Heart left ventricle (tissue), 16 donors: ENCODE results near the gene RNGTT. TPM values are rescaled to one million over a fixed set of nuclear protein-coding genes. Genes with fewer than 3 reads are reported as not detected.
A peak's percentile ranks its signal among the peaks of the same experiment; 100 is the strongest.

Experiments
- ATAC-seq, 4 donors: fragments of 200-7000 bp; cut with Tn5 transposase; one replicate each; pipeline ENCODE4 v1.9.1; 2020 to 2022; ENCODE audit warnings: moderate library complexity in 4 of 4, mild to moderate bottlenecking in 3 of 4, moderate number of reproducible peaks in 1 of 4
- DNase-seq, 5 donors: peaks; one replicate each; pipeline ENCODE4 v3.0.0-alpha.2; 2020
- H3K27ac ChIP-seq, 12 donors: fragments of 200-600 bp; sonication (generic) in 4 of 12; one replicate each; pipeline versions ENCODE4 v1.5.0 to v1.8.0; 2016 to 2022; ENCODE audit warnings: mild to moderate bottlenecking in 2 of 12
- H3K27me3 ChIP-seq, 9 donors: fragments of 200-600 bp; sonication (generic) in 2 of 9; one replicate each; pipeline versions ENCODE4 v1.5.1 to v1.8.0; 2016 to 2022; ENCODE audit warnings: mild to moderate bottlenecking in 3 of 9
- H3K36me3 ChIP-seq, 9 donors: fragments of 200-600 bp; sonication (generic) in 2 of 9; one replicate each; pipeline versions ENCODE4 v1.5.0 to v1.8.0; 2018 to 2022; ENCODE audit warnings: mild to moderate bottlenecking in 2 of 9
- H3K4me1 ChIP-seq, 12 donors: fragments of 200-600 bp; sonication (generic) in 4 of 12; one replicate each; pipeline versions ENCODE4 v1.5.0 to v1.8.0; 2016 to 2022; ENCODE audit warnings: mild to moderate bottlenecking in 3 of 12
- H3K4me3 ChIP-seq, 12 donors: fragments of 200-600 bp; sonication (generic) in 4 of 12; one replicate each; pipeline versions ENCODE4 v1.5.0 to v1.8.0; 2017 to 2022; ENCODE audit warnings: mild to moderate bottlenecking in 9 of 12, moderate library complexity in 4 of 12
- H3K9me3 ChIP-seq, 12 donors: fragments of 200-600 bp; sonication (generic) in 4 of 12; one replicate each; pipeline versions ENCODE4 v1.5.0 to v1.8.0; 2016 to 2022; ENCODE audit warnings: mild to moderate bottlenecking in 1 of 12
- POLR2A ChIP-seq, 2 donors: fragments of 450-650 bp; IDR thresholded peaks; one replicate each; pipeline ENCODE4 v1.6.1; 2017; ENCODE audit warnings: antibody characterized with exemption in 2 of 2, mild to moderate bottlenecking in 2 of 2, moderate library complexity in 2 of 2
- WGBS, 4 donors: extraction: QIAGEN DNeasy Blood & Tissue Kit in 2 of 4; methylation state at CpG; one replicate each; pipeline versions ENCODE4 v1.1.5 to v1.1.7; 2013 to 2018; 5-methylcytosine and 5-hydroxymethylcytosine counted together
- intact Hi-C, 10 donors: fragments of 100-400 bp; cut with DNase I; formaldehyde crosslinking; loops; one replicate each; pipeline versions ENCODE4 v1.11.1 to v1.14.2; 2022
- polyA plus RNA-seq, 2 donors: library from polyadenylated mRNA; stranded (reverse); fragments of 200-250 nt; gene quantifications; one replicate each; pipeline ENCODE4 v1.2.3, GENCODE V29; 2013
- total RNA-seq, 9 donors: library from RNA; depleted of rRNA in 2 of 9; stranded (reverse); fragments of >200 nt in 2 of 9; fragmentation: NEBNext Ultra II Directional in 3 of 9; extraction: Animal tissue kit (Norgen Biotek cat#: 25700) in 3 of 9; gene quantifications; one replicate each; pipeline versions ENCODE4 v1.1.0 to v1.2.4, GENCODE V29; 2016 to 2023
- TF ChIP-seq, protein P1 (sequence below), 12 donors: fragments of 200-600 bp; sonication (generic) in 4 of 12; IDR thresholded peaks; one replicate each; pipeline versions ENCODE4 v1.5.0 to v1.8.0; 2018 to 2022; ENCODE audit warnings: antibody characterized with exemption in 12 of 12, mild to moderate bottlenecking in 5 of 12
- donor health status: ischemic (EF 13 %, LVEDD 7.1; RV severe dilation, severe dysfunction).
- donor health status: healthy with polysubstance abuse.
- donor health status: DM: no; HTN: yes; CAD: no.
- donor health status: DM: no; HTN: no; CAD: no.
- donor health status: ischemic (EF 25% LVEDD 6.9; RV normal size, moderate dysfunction).
- donor health status: ischemic (EF 25% LVEDD 5.7; RV mildly dilated, moderate dysfunction).
- donor health status: healthy.
- donor health status: DM: yes; HTN: yes; CAD: no.
- donor health status: ischemic (EF 35%, LVEDD 5.7; RV mildly dilated, moderate dysfunction).
- donor health status: nonischemic (EF 11% LVEDD 7.7; RV severe dilation, severe dysfunction).
- donor health status: DM: yes; HTN: yes; CAD: no.
- donor health status: PGD.
- donor health status: ischemic (EF 29% LVEDD 5.4; RV normal size, mild dysfunction).
- donor health status: nonischemic (EF 23%, LVEDD 6.1; RV moderate dilation, normal function).

Gene RNGTT
- total and polyA plus RNA-seq, 11 donors = 2.6 to 11.6 (median 9.1) TPM

DNA sequence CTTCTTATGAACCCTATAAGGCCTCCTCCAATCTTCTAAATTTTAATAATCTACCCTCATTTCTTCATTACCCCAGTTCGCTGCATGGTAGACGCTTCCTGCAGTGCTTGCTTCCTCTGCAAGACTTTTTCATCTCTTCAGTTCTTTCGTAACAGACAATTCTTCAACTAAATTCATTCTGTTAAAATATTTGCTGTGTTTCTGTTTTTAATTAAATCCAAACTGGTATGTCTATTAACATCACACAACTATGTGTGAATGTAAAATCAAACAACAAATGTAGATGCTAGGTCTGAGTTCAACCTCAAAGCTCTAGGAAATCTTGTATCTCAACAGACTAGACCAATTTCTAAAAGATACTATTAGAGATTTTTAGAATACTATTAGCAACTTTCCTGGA, 199.3 kb downstream of the RNGTT start:
- no peak overlapping the region for H3K4me3 ChIP-seq
- no peak for ATAC-seq
- no peaks in the 10 kb centered on the region for H3K4me1 ChIP-seq
- WGBS, 4 donors = 96 to 99% (median 98%) methylated on average over 3 of the region's 3 CpGs
- intact Hi-C loops = no loop called here
- H3K9me3 ChIP-seq = no peaks in the 10 kb centered on the region
- no peak overlapping the region for H3K27ac ChIP-seq
- no peak for TF ChIP-seq POLR2A (IDR thresholded peaks at IDR 0.05)
- TF ChIP-seq, protein P1, sequence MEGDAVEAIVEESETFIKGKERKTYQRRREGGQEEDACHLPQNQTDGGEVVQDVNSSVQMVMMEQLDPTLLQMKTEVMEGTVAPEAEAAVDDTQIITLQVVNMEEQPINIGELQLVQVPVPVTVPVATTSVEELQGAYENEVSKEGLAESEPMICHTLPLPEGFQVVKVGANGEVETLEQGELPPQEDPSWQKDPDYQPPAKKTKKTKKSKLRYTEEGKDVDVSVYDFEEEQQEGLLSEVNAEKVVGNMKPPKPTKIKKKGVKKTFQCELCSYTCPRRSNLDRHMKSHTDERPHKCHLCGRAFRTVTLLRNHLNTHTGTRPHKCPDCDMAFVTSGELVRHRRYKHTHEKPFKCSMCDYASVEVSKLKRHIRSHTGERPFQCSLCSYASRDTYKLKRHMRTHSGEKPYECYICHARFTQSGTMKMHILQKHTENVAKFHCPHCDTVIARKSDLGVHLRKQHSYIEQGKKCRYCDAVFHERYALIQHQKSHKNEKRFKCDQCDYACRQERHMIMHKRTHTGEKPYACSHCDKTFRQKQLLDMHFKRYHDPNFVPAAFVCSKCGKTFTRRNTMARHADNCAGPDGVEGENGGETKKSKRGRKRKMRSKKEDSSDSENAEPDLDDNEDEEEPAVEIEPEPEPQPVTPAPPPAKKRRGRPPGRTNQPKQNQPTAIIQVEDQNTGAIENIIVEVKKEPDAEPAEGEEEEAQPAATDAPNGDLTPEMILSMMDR (IDR thresholded peaks at IDR 0.05) = no peak
- no peaks in the 10 kb centered on the region for H3K27me3 ChIP-seq
- H3K36me3 ChIP-seq = peaks cover 0 to 6% (median 0%) of the 10 kb centered on the region in 9 donors
- DNase-seq = no peak

DNA sequence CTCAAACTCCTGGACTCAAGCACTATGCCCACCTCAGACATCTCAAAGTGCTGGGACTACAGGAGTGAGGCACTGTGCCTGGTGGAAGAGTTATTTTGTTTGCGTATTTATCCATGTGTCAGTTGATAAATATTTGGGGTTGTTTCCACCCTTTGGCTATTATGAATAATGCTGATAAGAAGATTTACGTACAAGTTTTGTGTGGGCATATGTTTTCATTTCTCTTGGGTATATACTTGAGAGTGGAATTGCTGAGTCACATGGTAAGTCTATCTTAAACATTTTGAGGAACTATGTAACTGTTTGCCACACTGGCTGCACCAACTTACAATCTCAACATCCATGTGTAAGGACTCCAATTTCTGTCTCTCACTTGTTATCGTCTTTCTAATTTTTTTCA, 200.3 kb downstream of the RNGTT start:
- Histone ChIP-seq H3K4me3 (no peak overlapping the region), H3K9me3 (no peaks in the 10 kb centered on the region), H3K36me3 (no peaks in the 10 kb centered on the region), H3K27me3 (no peaks in the 10 kb centered on the region), H3K27ac (no peak overlapping the region), H3K4me1 (no peaks in the 10 kb centered on the region)
- ATAC-seq (no peak), DNase-seq (no peak)
- intact Hi-C loops = no loop called here
- 92 to 98% (median 96%) methylated on average over 3 of the region's 3 CpGs for WGBS, 4 donors
- no peak for TF ChIP-seq POLR2A (IDR thresholded peaks at IDR 0.05)
- TF ChIP-seq, protein P1 (IDR thresholded peaks at IDR 0.05) = no peak

DNA sequence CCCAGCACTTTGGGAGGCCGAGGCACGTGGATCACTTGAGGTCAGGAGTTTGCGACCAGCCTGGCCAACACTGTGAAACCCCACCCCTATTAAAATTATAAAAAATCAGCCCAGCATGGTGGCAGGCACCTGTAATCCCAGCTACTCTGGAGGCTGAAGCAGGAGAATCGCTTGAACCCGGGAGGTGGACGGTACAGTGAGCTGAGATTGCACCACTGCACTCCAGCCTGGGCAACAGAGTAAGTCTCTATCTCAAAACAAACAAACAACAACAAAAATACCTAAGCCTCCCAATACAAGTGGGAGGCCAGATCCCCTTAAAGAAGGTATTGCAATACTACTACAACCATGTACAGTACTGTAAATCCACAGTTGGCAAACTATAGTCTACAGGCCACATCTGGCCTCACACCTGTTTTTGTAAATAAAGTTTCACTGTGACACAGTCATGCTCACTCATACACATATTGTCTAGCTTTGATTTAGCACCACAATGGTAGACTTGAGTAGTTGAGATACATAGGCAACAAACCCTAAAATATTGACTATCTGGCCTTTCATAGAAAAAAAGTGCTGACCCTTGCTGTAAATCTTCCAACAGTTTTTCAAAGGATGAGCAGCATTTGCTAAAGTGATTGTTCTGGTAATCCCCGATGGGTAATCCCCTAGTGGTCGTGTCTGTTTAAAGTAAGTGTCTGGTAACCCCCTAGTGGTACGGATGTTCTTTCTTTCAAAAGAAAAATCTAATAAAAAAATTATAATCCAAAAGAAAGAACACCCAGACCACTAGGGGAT, 202.0 kb downstream of the RNGTT start:
- TF ChIP-seq, protein P1 (IDR thresholded peaks at IDR 0.05) = peak in 1 of 12 donors; percentile 12
- TF ChIP-seq POLR2A (IDR thresholded peaks at IDR 0.05) = no peak
- Histone ChIP-seq H3K4me3 (no peak overlapping the region), H3K27ac (no peak overlapping the region), H3K36me3 (no peaks in the 10 kb centered on the region), H3K9me3 (no peaks in the 10 kb centered on the region), H3K4me1 (no peaks in the 10 kb centered on the region), H3K27me3 (no peaks in the 10 kb centered on the region)
- ATAC-seq = no peak
- 88 to 95% (median 91%) methylated on average over 9 of the region's 9 CpGs for WGBS, 4 donors
- DNase-seq = no peak
- intact Hi-C loops = no loop called here

DNA sequence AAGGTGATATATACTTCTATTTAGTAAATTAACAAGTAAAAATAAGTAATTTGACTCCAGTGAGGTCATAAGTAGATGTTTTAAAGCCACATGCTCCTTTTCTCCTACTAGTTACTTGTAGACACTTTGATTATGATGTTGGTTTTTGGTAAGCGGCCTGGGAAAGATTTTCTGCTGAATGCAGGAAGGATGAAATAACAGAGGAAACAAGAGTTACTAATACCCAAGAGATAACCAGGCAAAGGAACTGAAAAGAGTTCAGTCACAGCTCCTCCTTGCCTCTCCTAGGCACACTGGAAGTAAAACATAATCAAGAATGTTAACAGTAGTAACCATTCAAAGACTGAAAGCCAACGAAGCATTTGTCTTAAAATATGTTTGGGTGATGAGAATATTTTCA, 203.3 kb downstream of the RNGTT start:
- no peak overlapping the region for H3K4me3 ChIP-seq
- DNase-seq (no peak), ATAC-seq (no peak)
- no peaks in the 10 kb centered on the region for H3K4me1 ChIP-seq
- TF ChIP-seq, protein P1 (IDR thresholded peaks at IDR 0.05) = no peak
- TF ChIP-seq POLR2A (IDR thresholded peaks at IDR 0.05) = no peak
- H3K36me3 ChIP-seq = no peaks in the 10 kb centered on the region
- intact Hi-C loops = no loop called here
- no peaks in the 10 kb centered on the region for H3K27me3 ChIP-seq
- WGBS, 4 donors = 73 to 84% (median 76%) methylated on average over 2 of the region's 2 CpGs
- H3K27ac ChIP-seq = no peak overlapping the region
- H3K9me3 ChIP-seq = no peaks in the 10 kb centered on the region
